Stimulated activated CD8-positive, alpha-beta memory T cell treated with anti-CD3 and anti-CD28 coated beads, Interleukin-15, amount 100 ng/mL, for 48 hours (primary cell): ENCODE measurements around the gene SOX6.
A peak's percentile ranks its signal among the peaks of the same experiment; 100 is the strongest.

Experiments used
- DNase-seq, 2 donors: peaks; one replicate each; pipeline ENCODE4 v3.0.0-alpha.2; 2020; ENCODE audit warnings: low read depth in 2 of 2

SOX6 gene

GRCh38 chr11:15958910-15959309, 397.4 kb downstream of the SOX6 start:
- DNase-seq, result no peak

- DNase-seq, result no peak
Observed at GRCh38 chr11:15957234-15957633, 399.1 kb downstream of the SOX6 start.

- no peak for DNase-seq
Observed at GRCh38 chr11:15956302-15956701, 400.0 kb downstream of the SOX6 start.

DNA sequence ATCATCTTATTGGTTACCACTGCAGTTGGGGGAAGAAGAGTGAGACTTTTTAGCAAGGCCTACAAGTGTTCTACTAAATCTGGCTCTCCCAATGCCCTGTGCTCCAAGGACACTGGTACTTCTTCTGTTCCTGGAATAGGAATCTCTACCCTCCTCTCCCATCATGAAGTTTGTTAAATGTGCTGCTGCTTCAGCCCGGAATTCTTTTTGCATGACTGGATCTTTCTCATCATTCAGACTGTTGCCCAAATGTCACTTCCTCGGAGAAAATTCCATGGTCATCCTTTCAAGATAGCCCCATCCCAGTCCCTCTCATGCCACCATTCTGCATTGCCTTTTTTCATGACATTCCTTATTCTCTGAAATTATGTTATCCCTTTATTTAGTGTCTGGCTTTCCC, 400.8 kb downstream of the SOX6 start:
- DNase-seq, result no peak

DNA sequence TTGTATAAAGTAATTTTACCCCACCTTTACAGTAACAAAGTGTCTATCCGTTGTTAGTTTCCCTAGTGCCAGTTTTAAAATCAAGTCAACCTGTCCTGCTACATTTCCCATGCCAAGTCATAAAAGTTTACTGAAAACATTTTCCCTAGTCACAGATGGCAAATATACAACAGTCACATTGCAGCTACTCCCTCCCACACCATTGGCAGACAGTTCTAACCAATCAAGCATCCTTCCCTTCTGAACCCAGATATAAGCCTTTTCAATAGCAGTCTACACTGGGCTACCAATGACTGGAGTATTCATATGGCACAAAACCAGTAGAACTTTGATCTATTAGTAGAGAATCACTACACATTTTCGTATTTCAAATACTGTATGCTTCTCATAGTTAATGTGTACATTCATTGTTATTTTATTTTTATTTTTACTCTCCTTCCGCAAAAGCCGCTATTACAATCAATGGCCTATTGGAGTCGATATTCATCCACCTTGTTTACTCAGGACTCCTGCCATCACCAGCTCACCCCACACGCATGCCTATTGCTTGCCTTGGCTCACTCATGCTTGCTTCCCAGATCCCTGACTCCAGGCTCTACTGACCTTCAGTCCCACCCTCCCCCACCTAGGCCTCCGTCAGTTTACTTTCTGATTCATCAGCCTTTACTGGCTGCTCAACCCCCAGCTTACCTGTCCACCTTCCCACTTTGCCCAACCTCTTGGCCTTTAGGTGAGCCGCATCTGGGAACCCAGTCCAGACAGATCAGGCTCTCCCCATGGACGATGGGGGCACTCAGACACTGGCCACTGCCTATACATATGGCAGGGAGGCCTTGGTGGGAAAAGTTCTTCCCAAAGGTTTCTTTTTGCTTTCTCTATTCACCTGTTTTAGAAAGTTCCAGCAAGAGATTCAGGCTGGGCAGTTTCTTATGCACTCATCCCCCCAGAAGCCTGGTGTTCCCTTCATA, 408.4 kb downstream of the SOX6 start:
- no peak for DNase-seq

DNA sequence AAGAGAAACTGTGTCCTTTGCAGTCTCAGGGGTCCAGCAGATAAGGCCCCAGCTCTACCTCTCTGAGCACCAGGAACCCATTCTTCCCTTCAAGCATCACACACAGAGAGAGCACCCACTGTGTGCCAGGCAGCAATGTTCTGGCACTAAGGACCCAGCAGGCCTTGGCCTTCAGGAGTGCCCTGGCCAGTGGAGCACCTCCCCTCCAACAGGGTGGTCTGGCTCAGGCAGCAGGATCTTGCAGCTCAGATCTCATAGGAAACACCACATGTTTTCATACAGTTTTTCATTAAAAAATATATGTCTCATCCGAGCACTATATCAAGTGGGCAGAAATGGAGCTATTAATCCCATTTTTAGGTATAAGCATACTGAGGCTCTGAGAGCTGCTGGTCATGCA, 410.6 kb downstream of the SOX6 start:
- no peak for DNase-seq

DNA sequence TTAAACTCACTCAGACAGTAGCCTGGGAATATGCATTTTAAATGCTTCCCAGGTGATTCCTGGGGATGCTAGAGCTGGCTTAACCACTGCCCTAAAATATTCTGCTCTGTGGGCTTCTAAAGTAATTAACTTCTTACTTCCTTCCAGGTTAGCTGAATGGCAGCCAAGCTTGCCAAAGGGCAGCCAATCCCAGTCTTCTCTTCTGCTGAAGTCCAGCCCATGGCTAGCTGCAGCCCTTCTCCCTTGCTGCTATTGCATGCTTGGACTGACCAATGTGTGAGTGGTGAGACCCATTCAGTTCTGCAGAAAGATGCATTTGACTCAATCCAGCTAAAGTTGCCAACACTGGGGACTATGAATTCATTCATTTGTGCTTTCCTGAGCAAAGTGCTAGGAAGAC, 411.9 kb downstream of the SOX6 start:
- no peak for DNase-seq

DNA sequence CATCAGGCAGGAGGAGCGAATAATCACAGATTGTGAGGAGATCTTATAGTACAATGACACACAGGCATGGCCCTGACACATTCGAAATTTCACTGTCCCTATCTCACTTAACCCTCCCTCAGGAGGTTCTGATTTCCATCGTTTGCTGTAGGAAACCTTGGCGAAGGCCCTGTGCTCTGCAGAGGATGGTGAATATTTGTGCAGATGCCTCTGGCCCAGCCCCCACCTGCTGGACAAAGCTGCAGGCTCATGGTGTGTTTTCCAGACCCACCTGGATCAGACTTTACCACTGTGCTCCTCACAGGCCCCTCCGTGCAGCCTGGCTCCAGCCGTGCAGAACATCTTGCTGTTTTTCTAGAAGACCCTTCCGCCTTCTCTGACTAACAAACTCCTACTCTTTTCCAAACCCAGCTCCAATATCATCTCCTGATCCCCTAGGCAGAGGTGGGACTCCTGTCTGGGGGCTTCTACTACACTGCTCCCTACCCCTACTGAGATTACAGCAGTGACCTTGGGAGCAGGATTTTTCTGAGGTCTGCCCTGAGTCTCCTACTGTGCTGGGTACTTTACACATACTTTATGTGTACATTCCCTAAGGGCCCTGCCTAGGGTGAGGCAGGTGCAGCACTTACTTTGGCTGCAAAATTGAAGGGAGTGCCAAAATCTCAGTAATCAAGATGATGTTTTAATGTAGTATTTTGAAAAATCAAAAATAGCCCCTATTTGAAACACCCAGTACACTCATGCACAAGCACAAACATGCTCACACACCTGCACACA, 412.7 kb downstream of the SOX6 start:
- DNase-seq, result no peak

DNA sequence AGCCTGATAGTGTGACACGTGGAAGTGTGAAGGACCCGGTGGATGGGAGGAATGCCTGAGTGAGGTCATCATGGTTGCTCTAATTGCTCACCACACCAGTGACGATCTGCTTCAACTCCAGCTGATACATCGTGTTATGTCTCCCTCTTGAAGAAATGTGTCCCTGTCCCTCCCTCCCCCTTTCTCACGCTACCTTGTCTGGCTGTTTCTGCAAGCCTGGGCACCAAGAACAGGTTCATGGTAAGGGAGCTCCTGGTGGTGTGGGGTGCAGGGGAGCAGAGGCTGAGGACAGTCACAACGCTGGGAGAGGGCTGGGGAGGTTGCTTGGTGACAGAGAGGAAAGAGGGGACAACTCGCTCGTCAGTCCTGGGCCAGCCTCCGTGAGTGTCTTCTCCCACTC, 413.4 kb downstream of the SOX6 start:
- no peak for DNase-seq

GRCh38 chr11:15942126-15942525, 414.2 kb downstream of the SOX6 start:
- no peak for DNase-seq

- peak; percentile 3 to 5 for DNase-seq
Observed at GRCh38 chr11:15941206-15941770, 415.1 kb downstream of the SOX6 start.

DNA sequence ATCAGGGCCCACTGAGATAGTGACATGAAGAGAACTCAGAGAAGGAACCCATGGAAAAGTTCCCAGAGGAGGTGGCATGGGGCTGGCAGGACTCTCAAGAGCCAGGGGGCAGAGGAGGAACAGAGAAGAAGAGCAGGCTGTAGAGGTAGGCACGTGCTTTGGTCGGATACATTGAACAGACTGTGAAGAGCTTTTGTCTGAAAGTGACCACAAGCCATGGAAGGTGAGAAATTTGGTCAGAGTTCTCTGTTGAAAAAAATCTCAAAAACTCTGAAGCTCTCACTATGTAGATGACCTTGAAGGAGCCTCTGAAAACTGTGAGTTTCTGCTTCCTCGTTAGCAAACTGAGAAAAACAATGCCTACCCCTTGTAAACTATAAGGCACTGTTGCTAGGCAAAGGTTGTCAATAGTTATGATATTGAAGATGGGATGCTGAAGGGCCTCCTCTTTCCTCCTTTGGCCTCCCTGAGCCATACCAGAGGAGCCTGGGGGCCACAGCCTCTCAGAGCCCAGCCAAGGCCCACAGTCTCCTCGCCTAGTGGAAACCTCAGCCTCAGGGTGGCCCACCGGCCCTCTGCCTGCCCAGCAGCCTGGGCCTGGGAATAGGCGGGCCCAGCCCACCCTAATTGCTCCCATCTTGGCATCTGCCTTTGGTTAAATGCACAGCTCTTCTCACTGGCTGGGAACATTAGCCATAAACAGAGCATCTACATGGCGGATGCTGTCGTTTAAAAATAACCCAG, 415.7 kb downstream of the SOX6 start:
- no peak for DNase-seq

DNA sequence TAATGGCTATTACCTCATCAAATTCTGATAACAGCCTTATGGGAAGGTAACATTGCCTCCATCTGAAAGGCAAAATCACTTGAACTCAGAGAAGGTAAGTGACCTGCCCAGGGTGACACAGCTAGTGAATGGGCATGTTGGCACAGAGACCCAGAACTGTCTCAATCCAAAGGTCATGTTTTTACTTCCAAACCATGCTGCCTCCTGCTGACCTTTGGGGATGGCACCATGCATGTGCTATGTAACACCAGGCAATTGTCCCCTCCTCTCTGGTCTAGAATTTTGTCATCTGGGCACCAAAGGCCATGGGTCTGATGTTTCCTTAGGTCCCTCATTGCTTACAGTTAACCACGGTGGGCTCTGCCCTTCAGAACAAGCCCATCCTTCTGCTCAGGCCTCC, 417.4 kb downstream of the SOX6 start:
- no peak for DNase-seq

- no peak for DNase-seq
Observed at GRCh38 chr11:15938121-15938611, 418.2 kb downstream of the SOX6 start.

GRCh38 chr11:15937601-15938120, 418.7 kb downstream of the SOX6 start:
- no peak for DNase-seq

- no peak for DNase-seq
Observed at GRCh38 chr11:15936011-15936410, 420.3 kb downstream of the SOX6 start.

- no peak for DNase-seq
Observed at GRCh38 chr11:15935373-15935772, 421.0 kb downstream of the SOX6 start.

DNA sequence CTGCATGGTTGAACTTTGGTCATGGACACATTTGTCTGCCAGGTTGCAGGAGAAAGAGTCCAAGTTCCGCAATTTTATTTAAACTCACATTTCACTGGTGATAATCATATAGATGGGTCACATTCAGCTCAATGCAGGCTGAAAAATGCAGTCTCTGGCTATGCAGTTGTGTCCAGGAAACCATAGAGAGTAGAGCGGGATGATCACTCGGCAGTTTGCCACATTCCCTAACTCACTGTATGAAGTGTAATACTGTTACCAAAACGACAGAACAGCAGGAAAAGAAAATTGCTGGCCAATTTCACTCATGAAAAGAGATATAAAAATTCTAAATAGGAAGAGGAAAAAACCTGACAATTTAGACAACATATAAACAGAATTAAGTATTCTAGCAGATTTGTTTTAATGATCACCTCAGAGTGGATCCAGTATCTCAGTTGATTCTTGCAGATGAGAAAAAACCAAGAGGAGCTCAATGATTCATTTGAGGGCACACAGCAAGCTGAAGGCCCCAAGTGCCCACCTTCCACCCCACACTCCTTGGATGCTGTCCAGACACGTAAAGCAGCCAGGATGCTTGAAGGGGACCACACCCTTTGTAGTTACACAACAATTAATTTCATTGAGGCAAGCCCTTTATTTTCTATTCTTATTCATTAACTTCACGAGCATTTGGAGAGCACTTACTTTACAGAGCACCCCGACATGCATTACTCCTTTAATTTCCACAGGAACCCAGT, 422.3 kb downstream of the SOX6 start:
- no peak for DNase-seq

DNA sequence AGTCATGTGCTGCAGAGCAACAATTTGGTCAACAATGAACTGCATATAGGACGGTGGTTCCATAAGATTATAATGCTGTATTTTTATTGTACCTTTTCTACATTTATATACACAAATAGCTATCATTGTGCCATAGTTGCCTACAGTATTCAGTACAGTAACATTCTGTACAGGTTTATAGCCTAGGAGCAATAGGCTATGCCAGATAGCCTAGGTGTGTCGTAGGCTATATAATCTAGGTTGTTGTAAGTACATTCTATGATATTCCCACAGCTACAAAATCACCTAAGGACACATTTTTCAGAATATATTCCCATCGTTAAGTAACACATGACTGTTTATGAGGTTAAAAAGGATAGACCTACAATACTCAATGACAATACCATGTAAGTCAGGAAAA, 423.9 kb downstream of the SOX6 start:
- DNase-seq, result no peak

GRCh38 chr11:15931497-15931896, 424.8 kb downstream of the SOX6 start:
- DNase-seq, result no peak
